Loucy (cell line): ENCODE results near the gene CCN6.

Experiments
- H2AFZ ChIP-seq: fragments of 200-600 bp; sonication (generic); 2 replicates; pipeline ENCODE4 v1.6.0; 2016; ENCODE audit warnings: antibody characterized with exemption, mild to moderate bottlenecking, low read length, moderate library complexity
- H3F3A ChIP-seq: fragments of 200-600 bp; 2 replicates; pipeline ENCODE4 v1.6.0; 2016; ENCODE audit warnings: antibody characterized with exemption, low read depth, mild to moderate bottlenecking
- H3K27me3 ChIP-seq: fragments of 200-600 bp; sonication (generic); 2 replicates; pipeline ENCODE4 v1.6.1; 2014; ENCODE audit warnings: low read length, mild to moderate bottlenecking; ENCODE audit not compliant: insufficient read depth, poor library complexity, severe bottlenecking
- H3K36me3 ChIP-seq: fragments of 200-600 bp; sonication (generic); 2 replicates; pipeline ENCODE4 v1.6.1; 2016; ENCODE audit warnings: low read length; ENCODE audit not compliant: insufficient read depth
- H3K4me1 ChIP-seq: fragments of 200-600 bp; sonication (generic); 2 replicates; pipeline ENCODE4 v1.5.1; 2014; ENCODE audit warnings: low read length, mild to moderate bottlenecking; ENCODE audit not compliant: insufficient read depth, poor library complexity, severe bottlenecking
- H3K4me2 ChIP-seq: fragments of 200-600 bp; sonication (generic); 2 replicates; pipeline ENCODE4 v1.6.0; 2014; ENCODE audit warnings: antibody characterized with exemption, low read length, low read depth, mild to moderate bottlenecking; ENCODE audit not compliant: poor library complexity, severe bottlenecking
- H3K4me3 ChIP-seq: fragments of 200-600 bp; sonication (generic); 2 replicates; pipeline ENCODE4 v1.5.1; 2014; ENCODE audit warnings: low read length, mild to moderate bottlenecking, mixed read lengths; ENCODE audit not compliant: poor library complexity, severe bottlenecking
- H3K79me2 ChIP-seq: fragments of 200-600 bp; sonication (generic); 2 replicates; pipeline ENCODE4 v1.6.1; 2014; ENCODE audit warnings: low read length; ENCODE audit not compliant: insufficient read depth
- H3K9ac ChIP-seq: fragments of 200-600 bp; sonication (generic); 2 replicates; pipeline ENCODE4 v1.6.0; 2014; ENCODE audit warnings: mild to moderate bottlenecking, low read depth, low read length, moderate library complexity; ENCODE audit not compliant: poor library complexity, severe bottlenecking
- H3K9me2 ChIP-seq: fragments of 200-600 bp; sonication (generic); replicated peaks from 2 replicates; pipeline ENCODE4 v1.6.1; 2016; ENCODE audit warnings: low read depth, low read length, mixed read lengths
- H3K9me3 ChIP-seq: fragments of 200-600 bp; sonication (generic); 2 replicates; pipeline ENCODE4 v1.6.1; 2014; ENCODE audit warnings: mild to moderate bottlenecking, antibody characterized with exemption, low read length, low read depth; ENCODE audit not compliant: insufficient read depth
- H4K20me1 ChIP-seq: fragments of 200-600 bp; sonication (generic); 2 replicates; pipeline ENCODE4 v1.6.0; 2014; ENCODE audit warnings: antibody characterized with exemption, low read length, mild to moderate bottlenecking; ENCODE audit not compliant: insufficient read depth, poor library complexity, severe bottlenecking
- CTCF ChIP-seq: fragments of 200-600 bp; sonication (generic); conservative IDR thresholded peaks from 2 replicates; pipeline ENCODE4 v1.5.1; 2014; ENCODE audit warnings: mild to moderate bottlenecking, antibody characterized with exemption, low read length
- EZH2phosphoT487 ChIP-seq: fragments of 200-600 bp; IDR thresholded peaks from 2 replicates; pipeline ENCODE4 v1.6.1; 2018; ENCODE audit warnings: antibody characterized with exemption, mild to moderate bottlenecking, moderate library complexity, borderline replicate concordance

CCN6 gene

GRCh38 chr6:112007254-112007653, 46.6 kb upstream of the CCN6 start:
- Histone ChIP-seq H2AFZ (no peak overlapping the region), H3K27me3 (no peaks in the 10 kb centered on the region), H3K36me3 (no peaks in the 10 kb centered on the region), H3K4me3 (no peak overlapping the region), H3K4me2 (no peak overlapping the region), H3K9me3 (no peaks in the 10 kb centered on the region), H4K20me1 (no peaks in the 10 kb centered on the region), H3K9ac (no peak overlapping the region), H3K4me1 (peaks cover 8% of the 10 kb centered on the region), H3K9me2 (no peaks in the 10 kb centered on the region), H3K79me2 (no peaks in the 10 kb centered on the region), H3F3A (no peaks in the 10 kb centered on the region)
- TF ChIP-seq EZH2phosphoT487 (no peak), CTCF (no peak)

DNA sequence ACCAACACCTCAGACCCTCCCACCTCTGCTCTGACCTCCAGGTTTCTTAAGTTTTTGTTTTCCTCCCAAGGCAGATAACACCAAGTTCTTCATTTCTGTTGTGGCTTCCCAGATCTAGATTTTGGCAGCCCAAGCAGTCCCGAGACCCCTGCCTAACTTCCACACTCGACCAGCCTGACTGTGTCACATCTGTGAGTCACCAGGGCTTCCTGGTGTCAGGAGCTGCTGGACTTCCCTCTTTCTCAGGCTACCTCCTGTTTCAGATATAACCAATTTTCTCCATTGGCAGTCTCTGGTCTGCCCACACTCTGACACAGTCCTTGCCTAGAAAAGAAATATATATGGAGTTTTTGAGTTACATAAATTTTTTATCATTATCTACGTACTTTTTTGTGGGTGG, 46.1 kb upstream of the CCN6 start:
- no peaks in the 10 kb centered on the region for H3F3A ChIP-seq
- H3K27me3 ChIP-seq: no peaks in the 10 kb centered on the region
- H3K9me3 ChIP-seq: no peaks in the 10 kb centered on the region
- TF ChIP-seq EZH2phosphoT487 (no peak), CTCF (no peak)
- H3K4me3 ChIP-seq: no peak overlapping the region
- no peaks in the 10 kb centered on the region for H3K9me2 ChIP-seq
- H4K20me1 ChIP-seq: no peaks in the 10 kb centered on the region
- H3K79me2 ChIP-seq: no peaks in the 10 kb centered on the region
- H3K36me3 ChIP-seq: no peaks in the 10 kb centered on the region
- H2AFZ ChIP-seq: no peak overlapping the region
- H3K4me2 ChIP-seq: no peak overlapping the region
- H3K9ac ChIP-seq: no peak overlapping the region
- peaks cover 8% of the 10 kb centered on the region for H3K4me1 ChIP-seq

GRCh38 chr6:112008482-112008881, 45.4 kb upstream of the CCN6 start:
- no peaks in the 10 kb centered on the region for H3K9me2 ChIP-seq
- no peak overlapping the region for H3K4me3 ChIP-seq
- no peak overlapping the region for H3K9ac ChIP-seq
- H3K36me3 ChIP-seq: no peaks in the 10 kb centered on the region
- H3K9me3 ChIP-seq: no peaks in the 10 kb centered on the region
- H3F3A ChIP-seq: no peaks in the 10 kb centered on the region
- no peaks in the 10 kb centered on the region for H4K20me1 ChIP-seq
- no peak overlapping the region for H2AFZ ChIP-seq
- H3K27me3 ChIP-seq: no peaks in the 10 kb centered on the region
- H3K79me2 ChIP-seq: no peaks in the 10 kb centered on the region
- H3K4me2 ChIP-seq: no peak overlapping the region
- H3K4me1 ChIP-seq: peaks cover 8% of the 10 kb centered on the region
- TF ChIP-seq EZH2phosphoT487: no peak
- TF ChIP-seq CTCF: no peak
